K562 (cell line): ENCODE data around the gene EFNA1. TPM values are rescaled to one million over a fixed set of nuclear protein-coding genes. Genes with fewer than 3 reads are reported as not detected.
A peak's percentile ranks its signal among the peaks of the same experiment; 100 is the strongest.

Experiments used
- ARID2 ChIP-seq: fragments of 450-650 bp; IDR thresholded peaks from 2 replicates; pipeline ENCODE4 v1.6.1; 2017; ENCODE audit warnings: antibody characterized with exemption, mild to moderate bottlenecking
- ATF6 ChIP-seq: sonication (generic); formaldehyde crosslinking; IDR thresholded peaks from 2 replicates; pipeline ENCODE4 v1.4.0; 2020; ENCODE audit warnings: mild to moderate bottlenecking, missing genetic modification reagents
- BCL6 ChIP-seq: fragments of 250-450 bp; sonication (Bioruptor Pico); IDR thresholded peaks from 2 replicates; pipeline ENCODE4 v1.4.0; 2020
- CTBP1 ChIP-seq: fragments of 450-650 bp; IDR thresholded peaks from 2 replicates; pipeline ENCODE4 v1.6.1; 2016; ENCODE audit warnings: borderline replicate concordance
- HDAC3 ChIP-seq: fragments of 450-650 bp; IDR thresholded peaks from 2 replicates; pipeline ENCODE4 v1.6.1; 2018; ENCODE audit warnings: borderline replicate concordance, mild to moderate bottlenecking, moderate library complexity; ENCODE audit not compliant: partially characterized antibody
- KLF1 ChIP-seq: fragments of 450-650 bp; IDR thresholded peaks from 2 replicates; pipeline ENCODE4 v1.6.1; 2016; ENCODE audit warnings: missing genetic modification characterization, missing compliant biosample characterization
- KLF10 ChIP-seq: fragments of 250-450 bp; sonication (Bioruptor Pico); IDR thresholded peaks from 2 replicates; pipeline ENCODE4 v1.6.1; 2021; ENCODE audit warnings: matching md5 sums
- KLF6 ChIP-seq: fragments of 250-450 bp; sonication (Bioruptor Pico); IDR thresholded peaks from 2 replicates; pipeline ENCODE4 v1.4.0; 2020; ENCODE audit warnings: mild to moderate bottlenecking, moderate library complexity, borderline replicate concordance
- MAZ ChIP-seq, 2 experiments: fragments of 450-650 bp in 1 of 2; sonication (generic) in 1 of 2; formaldehyde crosslinking; IDR thresholded peaks in 1 of 2; conservative IDR thresholded peaks in 1 of 2; 2 replicates each; pipeline versions ENCODE4 v1.4.0 to v1.5.0; 2020; ENCODE audit warnings: mild to moderate bottlenecking in 1 of 2, missing genetic modification reagents in 1 of 2
- MTA3 ChIP-seq: fragments of 450-650 bp; formaldehyde crosslinking; IDR thresholded peaks from 2 replicates; pipeline ENCODE4 v1.6.1; 2017; ENCODE audit warnings: mild to moderate bottlenecking, borderline replicate concordance
- NCOA6 ChIP-seq: fragments of 450-650 bp; IDR thresholded peaks from 2 replicates; pipeline ENCODE4 v1.6.1; 2017; ENCODE audit warnings: mild to moderate bottlenecking
- PPARD ChIP-seq: fragments of 250-450 bp; sonication (Bioruptor Pico); IDR thresholded peaks from 2 replicates; pipeline ENCODE4 v1.8.0; 2022; ENCODE audit warnings: inconsistent platforms, mild to moderate bottlenecking, moderate library complexity
- RAD21 ChIP-seq, 2 experiments: fragments of 250-450 bp in 1 of 2; fragments of 450-650 bp in 1 of 2; sonication (Bioruptor Pico) in 1 of 2; formaldehyde crosslinking in 1 of 2; IDR thresholded peaks in 1 of 2; conservative IDR thresholded peaks in 1 of 2; 2 replicates each; pipeline versions ENCODE4 v1.4.0 to v1.8.0; 2020 to 2022; ENCODE audit warnings: mild to moderate bottlenecking in 2 of 2, moderate library complexity in 1 of 2
- STAG1 ChIP-seq: sonication (generic); formaldehyde crosslinking; IDR thresholded peaks from 2 replicates; pipeline ENCODE4 v1.5.0; 2020; ENCODE audit warnings: missing genetic modification reagents, borderline replicate concordance
- TOE1 ChIP-seq, 2 experiments: fragments of 450-650 bp in 1 of 2; sonication (generic) in 1 of 2; formaldehyde crosslinking in 1 of 2; IDR thresholded peaks; 2 replicates each; pipeline versions ENCODE4 v1.7.1 to v1.8.0; 2016 to 2022; ENCODE audit warnings: borderline replicate concordance in 2 of 2, mild to moderate bottlenecking in 2 of 2, antibody characterized with exemption in 1 of 2, inconsistent platforms in 1 of 2, low read depth in 1 of 2, missing genetic modification reagents in 1 of 2, moderate library complexity in 1 of 2
- ZNF143 ChIP-seq: sonication (generic); formaldehyde crosslinking; IDR thresholded peaks from 2 replicates; pipeline ENCODE4 v1.9.0; 2022; ENCODE audit warnings: mild to moderate bottlenecking, missing genetic modification reagents
- ZNF518B ChIP-seq: fragments of 250-450 bp; sonication (Bioruptor Pico); IDR thresholded peaks from 2 replicates; pipeline ENCODE4 v1.5.0; 2021; ENCODE audit warnings: mild to moderate bottlenecking, moderate library complexity
- ZNF764 ChIP-seq: fragments of 250-450 bp; sonication (Bioruptor Pico); IDR thresholded peaks from 2 replicates; pipeline ENCODE4 v1.4.0; 2020; ENCODE audit warnings: low read depth, mild to moderate bottlenecking, moderate library complexity
- polyA plus RNA-seq, 8 experiments: library from polyadenylated mRNA; depleted of rRNA in 4 of 8; stranded (reverse) in 5 of 8; unstranded in 3 of 8; fragments of >200 nt; fragmentation: Nextera tagmentation in 2 of 8; fragmentation: Illumina TruSeq in 1 of 8; extraction: Ambion mirVana in 2 of 8; extraction: Trizol in 1 of 8; gene quantifications; 2 replicates each; pipeline versions ENCODE4 v1.2.1 to v1.2.3, GENCODE V29; 2011 to 2014; ENCODE audit warnings: inconsistent platforms in 1 of 8, missing spikeins in 1 of 8
- total RNA-seq, 7 experiments: library from RNA; depleted of rRNA in 6 of 7; stranded (reverse); fragments of >200 nt in 6 of 7; fragmentation: Illumina TruSeq in 2 of 7; extraction: Trizol in 2 of 7; gene quantifications; 2 replicates each; pipeline versions ENCODE4 v1.2.1 to v1.2.3, GENCODE V29; 2011 to 2021; ENCODE audit warnings: low replicate concordance in 1 of 7
- TF ChIP-seq, protein P1 (sequence below): fragments of 250-450 bp; sonication (Bioruptor Pico); IDR thresholded peaks from 2 replicates; pipeline ENCODE4 v1.8.0; 2022; ENCODE audit warnings: moderate library complexity, mild to moderate bottlenecking, inconsistent platforms

EFNA1 gene
- total and polyA plus RNA-seq, 9 of the 15 experiments (the other 6 are each of a cell fraction or from before 2014, with no cell fraction given) = 2.1 to 9.3 (median 3.0) TPM

DNA sequence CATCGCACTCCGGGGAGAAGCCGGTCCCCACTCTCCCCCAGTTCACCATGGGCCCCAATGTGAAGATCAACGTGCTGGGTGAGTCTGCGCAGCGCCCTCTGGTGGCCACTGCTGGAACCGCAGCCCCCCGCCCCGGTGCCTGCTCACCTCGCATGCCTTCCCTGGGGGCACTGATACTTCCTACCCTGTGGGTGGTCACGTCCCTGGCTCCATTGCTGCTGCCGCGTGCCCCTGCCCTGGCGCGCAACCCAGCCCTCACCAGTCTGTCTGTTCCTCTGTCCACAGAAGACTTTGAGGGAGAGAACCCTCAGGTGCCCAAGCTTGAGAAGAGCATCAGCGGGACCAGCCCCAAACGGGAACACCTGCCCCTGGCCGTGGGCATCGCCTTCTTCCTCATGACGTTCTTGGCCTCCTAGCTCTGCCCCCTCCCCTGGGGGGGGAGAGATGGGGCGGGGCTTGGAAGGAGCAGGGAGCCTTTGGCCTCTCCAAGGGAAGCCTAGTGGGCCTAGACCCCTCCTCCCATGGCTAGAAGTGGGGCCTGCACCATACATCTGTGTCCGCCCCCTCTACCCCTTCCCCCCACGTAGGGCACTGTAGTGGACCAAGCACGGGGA, 41.4 kb upstream of the EFNA1 start (continued):
- TF ChIP-seq ZNF518B (CRISPR knock-in tag) (no peak), TOE1 (IDR thresholded peaks at IDR 0.05; ENCODE audit: borderline replicate concordance) (no peak), TOE1 (CRISPR knock-in tag; IDR thresholded peaks at IDR 0.05; ENCODE audit: borderline replicate concordance, low read depth) (no peak), STAG1 (peak; percentile 5; the same call in 1 of the 2 replicates), HDAC3 (no peak), KLF6 (CRISPR knock-in tag) (no peak), BCL6 (no peak), ZNF143 (CRISPR knock-in tag) (no peak), KLF10 (CRISPR knock-in tag) (no peak), MAZ (CRISPR knock-in tag; conservative IDR thresholded peaks at IDR 0.05 in 1 of 2, IDR thresholded peaks at IDR 0.05 in 1 of 2) (peak in 1 of 2 experiments; percentile 53; a peak in 2 of 4 replicates), ARID2 (no peak), NCOA6 (no peak), RAD21 (CRISPR knock-in tag; conservative IDR thresholded peaks at IDR 0.05 in 1 of 2, IDR thresholded peaks at IDR 0.05 in 1 of 2) (peak in 1 of 2 experiments; percentile 30; a peak in 1 of 4 replicates), MTA3 (no peak), ZNF764 (CRISPR knock-in tag) (no peak), PPARD (CRISPR knock-in tag) (no peak), KLF1 (no peak), CTBP1 (peak; percentile 18; the same call in 1 of the 2 replicates), ATF6 (CRISPR knock-in tag) (no peak)
- TF ChIP-seq, protein P1, sequence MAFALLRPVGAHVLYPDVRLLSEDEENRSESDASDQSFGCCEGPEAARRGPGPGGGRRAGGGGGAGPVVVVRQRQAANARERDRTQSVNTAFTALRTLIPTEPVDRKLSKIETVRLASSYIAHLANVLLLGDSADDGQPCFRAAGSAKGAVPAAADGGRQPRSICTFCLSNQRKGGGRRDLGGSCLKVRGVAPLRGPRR (CRISPR knock-in tag) = no peak
